ENCODE measurements around the gene CENPO. TPM values are rescaled to one million over a fixed set of nuclear protein-coding genes. Genes with fewer than 3 reads are reported as not detected.

Gene CENPO
- total RNA-seq, 2 donors from 2014 or later = 27.3 to 40.3 TPM

DNA sequence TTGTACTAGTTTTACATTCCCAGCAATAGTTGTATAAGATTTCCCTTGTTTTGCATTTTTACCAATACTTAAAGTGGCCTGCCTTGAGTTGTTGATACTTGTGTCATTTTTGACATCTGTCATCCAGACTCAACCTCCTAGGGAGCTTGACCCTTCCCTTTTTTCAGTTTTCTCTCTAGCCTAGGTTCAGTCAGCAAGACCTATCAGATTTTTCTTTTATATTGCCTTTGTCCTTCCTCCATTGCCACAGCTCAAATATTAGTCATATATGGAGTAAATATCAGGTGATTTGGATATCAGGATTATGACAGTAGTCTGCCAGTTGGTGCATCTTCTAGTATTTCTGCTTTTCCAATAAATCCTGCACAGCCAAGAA lies 13.4 kb downstream of the CENPO start:
- H3K4me3 ChIP-seq (ENCODE audit: low read length) = peak overlapping the region; percentile 59
- H3K36me3 ChIP-seq (ENCODE audit: control insufficient read depth, insufficient read depth, low read length) = peaks cover 47% of the 10 kb centered on the region
- Mint-ChIP-seq H3K4me1 (no peaks in the 10 kb centered on the region), H3K36me3 (ENCODE audit: low read depth) (peaks cover 66% of the 10 kb centered on the region), H3K27me3 (ENCODE audit: insufficient read depth) (no peaks in the 10 kb centered on the region), H3K9me3 (peaks cover 48% of the 10 kb centered on the region), H3K27ac (no peak overlapping the region), H3K4me3 (no peak overlapping the region)
- peaks cover 30% of the 10 kb centered on the region for H3K9me3 ChIP-seq (ENCODE audit: control insufficient read depth, low read length)
- DNase-seq = no peak
- no peak overlapping the region for H3K9ac ChIP-seq (ENCODE audit: extremely low read depth, low read length, poor library complexity, severe bottlenecking)
- no peak overlapping the region for H3K27ac ChIP-seq (ENCODE audit: low read depth, low read length)
- no peaks in the 10 kb centered on the region for H3K27me3 ChIP-seq (ENCODE audit: control insufficient read depth, insufficient read depth, low read length, poor library complexity, severe bottlenecking)
- H3K4me1 ChIP-seq (ENCODE audit: control insufficient read depth, insufficient read depth, low read length) = no peaks in the 10 kb centered on the region
- TF ChIP-seq CTCF (conservative IDR thresholded peaks at IDR 0.05) = no peak

- peaks cover 30% of the 10 kb centered on the region for H3K9me3 ChIP-seq (ENCODE audit: control insufficient read depth, low read length)
- no peak overlapping the region for H3K9ac ChIP-seq (ENCODE audit: extremely low read depth, low read length, poor library complexity, severe bottlenecking)
- Mint-ChIP-seq H3K4me1 (peaks cover 6% of the 10 kb centered on the region), H3K4me3 (no peak overlapping the region), H3K27me3 (ENCODE audit: insufficient read depth) (no peaks in the 10 kb centered on the region), H3K9me3 (peaks cover 36% of the 10 kb centered on the region), H3K36me3 (ENCODE audit: low read depth) (peaks cover 64% of the 10 kb centered on the region), H3K27ac (no peak overlapping the region)
- H3K27me3 ChIP-seq (ENCODE audit: control insufficient read depth, insufficient read depth, low read length, poor library complexity, severe bottlenecking) = no peaks in the 10 kb centered on the region
- H3K4me1 ChIP-seq (ENCODE audit: control insufficient read depth, insufficient read depth, low read length) = no peaks in the 10 kb centered on the region
- WGBS, 2 experiments (ENCODE audit: insufficient coverage in 1 of 2, insufficient read length in 1 of 2) = 91% methylated on average over 3 of the region's 4 CpGs; no CpG with 5 or more reads in 1 of the 2 experiments
- H3K36me3 ChIP-seq (ENCODE audit: control insufficient read depth, insufficient read depth, low read length) = peaks cover 71% of the 10 kb centered on the region
- H3K4me3 ChIP-seq (ENCODE audit: low read length) = no peak overlapping the region
- DNase-seq = no peak
- no peak for TF ChIP-seq CTCF (conservative IDR thresholded peaks at IDR 0.05)
- no peak overlapping the region for H3K27ac ChIP-seq (ENCODE audit: low read depth, low read length)
Measured at GRCh38 chr2:24809316-24810007, 16.2 kb downstream of the CENPO start.

GRCh38 chr2:24813691-24814137 lies 20.5 kb downstream of the CENPO start:
- H3K27me3 ChIP-seq (ENCODE audit: control insufficient read depth, insufficient read depth, low read length, poor library complexity, severe bottlenecking) = no peaks in the 10 kb centered on the region
- peaks cover 58% of the 10 kb centered on the region for H3K36me3 Mint-ChIP-seq (ENCODE audit: low read depth)
- WGBS, 2 experiments (ENCODE audit: insufficient coverage in 1 of 2, insufficient read length in 1 of 2) = 90 to 94% methylated on average over 4 of the region's 4 CpGs

More at GRCh38 chr2:24813691-24814137, 20.5 kb downstream of the CENPO start:
- peaks cover 6% of the 10 kb centered on the region for H3K4me1 Mint-ChIP-seq
- H3K9me3 Mint-ChIP-seq = peaks cover 2% of the 10 kb centered on the region
- Histone ChIP-seq H3K4me1 (ENCODE audit: control insufficient read depth, insufficient read depth, low read length) (no peaks in the 10 kb centered on the region), H3K9me3 (ENCODE audit: control insufficient read depth, low read length) (peaks cover 9% of the 10 kb centered on the region), H3K36me3 (ENCODE audit: control insufficient read depth, insufficient read depth, low read length) (peaks cover 81% of the 10 kb centered on the region), H3K4me3 (ENCODE audit: low read length) (no peak overlapping the region), H3K9ac (ENCODE audit: extremely low read depth, low read length, poor library complexity, severe bottlenecking) (no peak overlapping the region), H3K27ac (ENCODE audit: low read depth, low read length) (no peak overlapping the region)
- TF ChIP-seq CTCF (conservative IDR thresholded peaks at IDR 0.05) = no peak
- no peaks in the 10 kb centered on the region for H3K27me3 Mint-ChIP-seq (ENCODE audit: insufficient read depth)
- DNase-seq = peak; percentile 33
- peak overlapping the region; percentile 44 for H3K27ac Mint-ChIP-seq
- no peak overlapping the region for H3K4me3 Mint-ChIP-seq
